ENCODE measurements around the gene GATA2. TPM values are rescaled to one million over a fixed set of nuclear protein-coding genes. Genes with fewer than 3 reads are reported as not detected.
A peak's percentile ranks its signal among the peaks of the same experiment; 100 is the strongest.

Gene GATA2
- total and polyA plus RNA-seq, 2 of the 13 experiments (the other 11 are each of a cell fraction or from before 2014, with no cell fraction given): 3.5 to 6.2 TPM

GRCh38 chr3:128487813-128488635 is 5.0 kb downstream of the GATA2 start (continued):
- no peak; the same call in 1 of the 2 replicates for TF ChIP-seq IKZF5 (CRISPR knock-in tag; IDR thresholded peaks at IDR 0.05)
- TF ChIP-seq ZBTB37 (CRISPR knock-in tag; IDR thresholded peaks at IDR 0.05): no peak
- TF ChIP-seq YEATS4 (CRISPR knock-in tag; IDR thresholded peaks at IDR 0.05; ENCODE audit: borderline replicate concordance): peak; percentile 1; the same call in 1 of the 2 replicates
- TF ChIP-seq ERF (CRISPR knock-in tag; IDR thresholded peaks at IDR 0.05): peak; percentile 22; the same call in 1 of the 2 replicates
- 0 out of 2 replicates have a peak, but pooled peaks have one; percentile 16 for TF ChIP-seq ZNF740 (CRISPR knock-in tag; IDR thresholded peaks at IDR 0.05)
- no peak for TF ChIP-seq CREB1 (IDR thresholded peaks at IDR 0.05)
- no peak for TF ChIP-seq CREB1 (CRISPR knock-in tag; IDR thresholded peaks at IDR 0.05)
- 0 out of 2 replicates have a peak, but pooled peaks have one; percentile 47 for TF ChIP-seq TERF1 (CRISPR knock-in tag; IDR thresholded peaks at IDR 0.05)
- no peak for TF ChIP-seq ZBTB20 (CRISPR knock-in tag; IDR thresholded peaks at IDR 0.05; ENCODE audit: borderline replicate concordance, low read depth)
- TF ChIP-seq SP4 (CRISPR knock-in tag; IDR thresholded peaks at IDR 0.05): no peak
- TF ChIP-seq ZNF253 (CRISPR knock-in tag; IDR thresholded peaks at IDR 0.05; ENCODE audit: borderline replicate concordance): no peak
- TF ChIP-seq ZNF552 (CRISPR knock-in tag; IDR thresholded peaks at IDR 0.05; ENCODE audit: borderline replicate concordance): peak; percentile 83
- TF ChIP-seq ZBTB21 (CRISPR knock-in tag; IDR thresholded peaks at IDR 0.05): no peak
- no peak for TF ChIP-seq ZNF720 (CRISPR knock-in tag; IDR thresholded peaks at IDR 0.05)
- TF ChIP-seq NFATC3 (CRISPR knock-in tag; IDR thresholded peaks at IDR 0.05): peak; percentile 42; the same call in 1 of the 2 replicates
- TF ChIP-seq ZNF280D (CRISPR knock-in tag; IDR thresholded peaks at IDR 0.05): 0 out of 2 replicates have a peak, but pooled peaks have one; percentile 21
- TF ChIP-seq TAF15 (IDR thresholded peaks at IDR 0.05; ENCODE audit: low read depth, low read length, poor library complexity, severe bottlenecking): peak; percentile 71
- no peak for TF ChIP-seq JUNB (CRISPR knock-in tag; IDR thresholded peaks at IDR 0.05; ENCODE audit: borderline replicate concordance)
- TF ChIP-seq, protein P1, sequence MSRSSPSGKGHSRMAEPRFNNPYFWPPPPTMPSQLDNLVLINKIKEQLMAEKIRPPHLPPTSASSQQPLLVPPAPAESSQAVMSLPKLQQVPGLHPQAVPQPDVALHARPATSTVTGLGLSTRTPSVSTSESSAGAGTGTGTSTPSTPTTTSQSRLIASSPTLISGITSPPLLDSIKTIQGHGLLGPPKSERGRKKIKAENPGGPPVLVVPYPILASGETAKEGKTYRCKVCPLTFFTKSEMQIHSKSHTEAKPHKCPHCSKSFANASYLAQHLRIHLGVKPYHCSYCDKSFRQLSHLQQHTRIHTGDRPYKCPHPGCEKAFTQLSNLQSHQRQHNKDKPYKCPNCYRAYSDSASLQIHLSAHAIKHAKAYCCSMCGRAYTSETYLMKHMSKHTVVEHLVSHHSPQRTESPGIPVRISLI (CRISPR knock-in tag; IDR thresholded peaks at IDR 0.05; ENCODE audit: borderline replicate concordance): no peak
- no peak for TF ChIP-seq REPIN1 (CRISPR knock-in tag; IDR thresholded peaks at IDR 0.05; ENCODE audit: borderline replicate concordance, low read depth)
